GM12865 (cell line): ENCODE data around the gene TUBB4B.

ENCODE experiments used
- DNase-seq: peaks from one replicate; pipeline ENCODE4 v3.0.0; 2010; ENCODE audit warnings: low read depth
- H3K4me3 ChIP-seq: 2 replicates; pipeline ENCODE4 v1.5.1; 2011; ENCODE audit warnings: mild to moderate bottlenecking, low read depth, low read length, control low read depth
- CTCF ChIP-seq: IDR thresholded peaks from 2 replicates; pipeline ENCODE4 v1.5.1; 2011; ENCODE audit warnings: low read length, control low read depth, low read depth, inconsistent platforms; ENCODE audit not compliant: insufficient read depth; ENCODE audit errors: missing control alignments

TUBB4B gene

GRCh38 chr9:137201205-137201868 is 39.8 kb upstream of the TUBB4B start:
- TF ChIP-seq CTCF: no peak
- peak overlapping the region; percentile 79 for H3K4me3 ChIP-seq
- DNase-seq: no peak

GRCh38 chr9:137202966-137203365 is 38.1 kb upstream of the TUBB4B start:
- no peak for DNase-seq
- H3K4me3 ChIP-seq: no peak overlapping the region
- no peak for TF ChIP-seq CTCF

GRCh38 chr9:137204731-137205125 is 36.4 kb upstream of the TUBB4B start:
- TF ChIP-seq CTCF: no peak
- H3K4me3 ChIP-seq: peak overlapping the region; percentile 86
- DNase-seq: no peak

- peak; percentile 89 for DNase-seq
- H3K4me3 ChIP-seq: peak within 1 kb of the TSS; percentile 86
- TF ChIP-seq CTCF: no peak
Observed at GRCh38 chr9:137205126-137206069, 35.7 kb upstream of the TUBB4B start, which contains the start of the genes NDOR1 and TMEM203. Gene NDOR1 (plus strand): TSS chr9:137205700. CDS start chr9:137205778, 78 bp downstream. Gene TMEM203 (minus strand): TSS chr9:137205648. CDS start chr9:137205414, 234 bp downstream.

GRCh38 chr9:137206602-137207001 is 34.5 kb upstream of the TUBB4B start:
- TF ChIP-seq CTCF: no peak
- DNase-seq: no peak
- H3K4me3 ChIP-seq: peak overlapping the region; percentile 86

- TF ChIP-seq CTCF: no peak
- DNase-seq: no peak
- H3K4me3 ChIP-seq: no peak overlapping the region
Observed at GRCh38 chr9:137211532-137211931, 29.6 kb upstream of the TUBB4B start.
